Measurements from ENCODE around the gene CPAMD8. TPM values are rescaled to one million over a fixed set of nuclear protein-coding genes. Genes with fewer than 3 reads are reported as not detected.
A peak's percentile ranks its signal among the peaks of the same experiment; 100 is the strongest.

CPAMD8 gene
- total and polyA plus RNA-seq, 9 of the 15 experiments (the other 6 are each of a cell fraction or from before 2014, with no cell fraction given): 0.20 to 2.1 (median 1.3) TPM

DNA sequence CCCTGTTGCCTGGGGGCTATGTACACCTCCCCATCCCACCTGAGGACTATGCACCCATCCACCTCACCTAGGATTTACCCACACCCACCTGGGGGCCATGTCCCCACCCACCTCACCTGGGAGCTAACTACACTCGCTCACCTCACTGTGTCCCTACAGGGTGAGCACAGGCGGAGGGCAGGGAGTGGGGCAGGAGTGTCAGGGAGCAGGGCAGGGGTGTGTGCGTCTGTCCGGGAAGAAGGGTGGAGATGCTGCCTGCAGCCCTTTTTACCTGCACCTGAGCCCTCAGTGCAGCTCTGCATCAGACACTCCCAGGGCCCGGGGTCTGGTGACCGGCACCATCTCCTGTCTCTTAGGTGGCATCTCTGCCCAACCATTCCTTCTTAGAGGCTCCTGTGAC is 10.6 kb upstream of the CPAMD8 start (continued):
- TF ChIP-seq THRAP3 (IDR thresholded peaks at IDR 0.05; ENCODE audit: borderline replicate concordance) (no peak), PHF8 (IDR thresholded peaks at IDR 0.05; ENCODE audit: borderline replicate concordance, low read length) (no peak), ELF4 (CRISPR knock-in tag; IDR thresholded peaks at IDR 0.05) (no peak)

DNA sequence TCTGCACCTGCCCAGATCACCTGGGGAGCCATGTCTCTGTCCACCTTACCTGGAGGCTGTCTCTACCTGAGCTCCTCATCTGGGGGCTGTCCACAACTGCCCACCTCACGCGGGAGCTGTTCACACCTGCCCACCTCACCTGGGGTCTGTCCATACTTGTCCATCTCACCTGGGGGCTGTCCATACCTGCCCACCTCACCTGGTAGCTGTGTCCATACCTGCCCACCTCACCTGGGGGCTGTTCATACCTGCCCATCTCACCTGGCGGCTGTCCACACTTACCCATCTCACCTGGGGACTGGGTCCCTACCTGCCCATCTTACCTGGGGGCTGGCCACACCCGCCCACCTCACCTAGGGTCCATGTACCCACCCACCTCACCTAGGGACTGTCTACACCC is 10.0 kb upstream of the CPAMD8 start:
- no peaks in the 10 kb centered on the region for H3K36me3 ChIP-seq (ENCODE audit: control insufficient read depth, insufficient read depth, low read length)
- ChIA-PET CTCF (ENCODE audit: low intra/inter-chr PET ratio) (no interaction called here), POLR2A (no interaction called here)
- no peak overlapping the region for H3K4me3 ChIP-seq
- WGBS (ENCODE audit: insufficient coverage, low coverage, missing lambda C conversion rate): 24% methylated on average over 4 of the region's 4 CpGs
- ATAC-seq (no peak), DNase-seq (ENCODE audit: extremely low read depth in 1 of 4, low spot score in 3 of 4) (no peak), FAIRE-seq (no peak)
- H3K27me3 ChIP-seq (ENCODE audit: control insufficient read depth in 2 of 2, insufficient read depth in 2 of 2, low read length in 2 of 2): peaks cover 15 to 49% of the 10 kb centered on the region in 2 experiments; a peak in 3 of 5 replicates
- H4K20me1 ChIP-seq (replicated peaks; ENCODE audit: control insufficient read depth, insufficient read depth, low read length): no peaks in the 10 kb centered on the region; the same call in 1 of the 2 replicates
- H3K79me2 ChIP-seq (ENCODE audit: control insufficient read depth, insufficient read depth, low read length): no peaks in the 10 kb centered on the region
- H3K9me1 ChIP-seq (ENCODE audit: control insufficient read depth, insufficient read depth, low read length): no peaks in the 10 kb centered on the region
- BruUV-seq (replicated peaks): no TSS peak
- no peaks in the 10 kb centered on the region for H3K9me3 ChIP-seq (replicated peaks; ENCODE audit: control insufficient read depth, insufficient read depth, low read depth, low read length)
- H3K9ac ChIP-seq (ENCODE audit: insufficient read depth in 1 of 2, low read depth in 2 of 2, low read length in 2 of 2): no peak overlapping the region
- 0 out of 2 replicates have a peak overlapping the region, but pooled peaks have one; percentile 40 for H3K4me2 ChIP-seq (ENCODE audit: insufficient read depth, low read length)
- peaks cover 0 to 8% of the 10 kb centered on the region in 2 experiments; a peak in 2 of 5 replicates for H3K4me1 ChIP-seq (replicated peaks in 1 of 2; ENCODE audit: control insufficient read depth in 2 of 2, insufficient read depth in 2 of 2, low read length in 2 of 2)
- H3K27ac ChIP-seq (ENCODE audit: extremely low read depth, low read depth, low read length): no peak overlapping the region
- intact Hi-C loops (cut with micrococcal nuclease) (no loop called here), in situ Hi-C loops (cut with MboI) (no loop called here)
- H2AFZ ChIP-seq (ENCODE audit: low read depth, low read length): peak overlapping the region; percentile 53; the same call in 1 of the 2 replicates
- TF ChIP-seq CBX8 (IDR thresholded peaks at IDR 0.05; ENCODE audit: borderline replicate concordance, extremely low read depth, low read depth, low read length, poor library complexity, severe bottlenecking) (no peak), CEBPG (CRISPR knock-in tag; IDR thresholded peaks at IDR 0.05) (no peak), CEBPG (tag; conservative IDR thresholded peaks at IDR 0.05 in 1 of 2, IDR thresholded peaks at IDR 0.05 in 1 of 2) (no peak), RBM39 (optimal IDR thresholded peaks at IDR 0.05; ENCODE audit: low read depth, low read length) (no peak)
